HCT116 (cell line): ENCODE measurements around the gene XG. TPM values are rescaled to one million over a fixed set of nuclear protein-coding genes. Genes with fewer than 3 reads are reported as not detected.

ENCODE experiments used
- ATAC-seq: fragments of 200-7000 bp; cut with Tn5 transposase; 2 replicates; pipeline ENCODE4 v1.9.1; 2020; ENCODE audit warnings: mild to moderate bottlenecking, moderate library complexity
- BruUV-seq: library from RNA; stranded (reverse); fragments of 400-500 nt; replicated peaks from 2 replicates; lab custom pipeline; 2021; lab: Mats Ljungman, UMichigan
- CTCF ChIA-PET: fragments of 300-600 bp; sonication (Branson Sonifier 250); formaldehyde crosslinking; loops from one replicate; lab custom pipeline; 2021; ENCODE audit warnings: antibody characterized with exemption; lab: Charles Lee
- POLR2A ChIA-PET: fragments of 300-600, 350-600 bp; sonication (Branson Sonifier 250); formaldehyde crosslinking; loops from one replicate; lab custom pipeline; 2021; ENCODE audit warnings: antibody characterized with exemption; lab: Charles Lee
- RAD21 ChIA-PET, 2 experiments: fragments of 300-600 bp; sonication (Branson Sonifier 250); formaldehyde crosslinking; loops; one replicate each; lab custom pipeline; 2023; ENCODE audit warnings: low total read pairs in 2 of 2; ENCODE audit not compliant: uncharacterized antibody in 2 of 2, unreplicated experiment in 2 of 2, low non-redundant PET in 1 of 2; lab: Charles Lee
- DNase-seq: peaks from one replicate; pipeline ENCODE4 v3.0.0-alpha.2; 2010; ENCODE audit warnings: low read depth, low spot score
- H2AFZ ChIP-seq: fragments of 200-600 bp; shearing (Covaris generic), sonication (generic); 2 replicates; pipeline ENCODE4 v1.6.1; 2017; ENCODE audit warnings: low read depth, mixed run types, mixed read lengths, antibody characterized with exemption, low read length; ENCODE audit not compliant: poor library complexity, severe bottlenecking
- H3K27ac ChIP-seq: 2 replicates; pipeline ENCODE4 v1.5.1; 2012; ENCODE audit warnings: low read depth, low read length
- H3K27me3 ChIP-seq: fragments of 200-600 bp; sonication (generic); 2 replicates; pipeline ENCODE4 v1.6.1; 2016; ENCODE audit warnings: mixed run types, low read length, mixed read lengths; ENCODE audit not compliant: insufficient read depth
- H3K36me3 ChIP-seq, 2 experiments: fragments of 200-500 bp in 1 of 2; fragments of 200-600 bp in 1 of 2; sonication (Bioruptor generic) in 1 of 2; sonication (generic) in 1 of 2; 2 replicates each; pipeline versions ENCODE4 v1.5.1 to v1.6.1; 2014 to 2016; ENCODE audit warnings: low read length in 2 of 2, inconsistent platforms in 1 of 2, mixed read lengths in 1 of 2, mixed run types in 1 of 2; ENCODE audit not compliant: insufficient read depth in 2 of 2, control insufficient read depth in 1 of 2
- H3K4me1 ChIP-seq, 2 experiments: fragments of 200-600 bp in 1 of 2; sonication (generic) in 1 of 2; 2 replicates each; pipeline versions ENCODE4 v1.5.1 to v1.6.1; 2012 to 2017; ENCODE audit warnings: low read length in 2 of 2, inconsistent platforms in 1 of 2, mild to moderate bottlenecking in 1 of 2, mixed read lengths in 1 of 2, mixed run types in 1 of 2, moderate library complexity in 1 of 2; ENCODE audit not compliant: insufficient read depth in 2 of 2, control insufficient read depth in 1 of 2
- H3K4me2 ChIP-seq: fragments of 200-600 bp; sonication (generic); 2 replicates; pipeline ENCODE4 v1.6.1; 2017; ENCODE audit warnings: mixed run types, low read length, mixed read lengths
- H3K4me3 ChIP-seq, 2 experiments: fragments of 200-600 bp in 1 of 2; sonication (generic) in 1 of 2; replicated peaks in 1 of 2; 2 replicates each; pipeline ENCODE4 v1.5.1; 2011 to 2016; ENCODE audit warnings: low read length in 2 of 2, control low read depth in 1 of 2, low read depth in 1 of 2, mild to moderate bottlenecking in 1 of 2, mixed read lengths in 1 of 2, mixed run types in 1 of 2
- H3K79me2 ChIP-seq: fragments of 200-600 bp; sonication (generic); 2 replicates; pipeline ENCODE4 v1.6.1; 2017; ENCODE audit warnings: mild to moderate bottlenecking, mixed run types, low read length, moderate library complexity, mixed read lengths; ENCODE audit not compliant: insufficient read depth
- H3K9ac ChIP-seq: fragments of 200-600 bp; sonication (generic); 2 replicates; pipeline ENCODE4 v1.6.1; 2016; ENCODE audit warnings: low read length, mixed read lengths
- H3K9me2 ChIP-seq: fragments of 200-600 bp; sonication (generic), shearing (Covaris generic); 2 replicates; pipeline ENCODE4 v1.6.1; 2017; ENCODE audit warnings: mixed run types, mild to moderate bottlenecking, moderate library complexity; ENCODE audit not compliant: insufficient read depth
- H3K9me3 ChIP-seq, 2 experiments: fragments of 200-500 bp in 1 of 2; fragments of 200-600 bp in 1 of 2; sonication (Bioruptor generic) in 1 of 2; sonication (generic) in 1 of 2; 2 replicates each; pipeline ENCODE4 v1.6.1; 2014 to 2017; ENCODE audit warnings: low read length in 2 of 2, mixed read lengths in 2 of 2, inconsistent platforms in 1 of 2, low read depth in 1 of 2, mild to moderate bottlenecking in 1 of 2, mixed run types in 1 of 2, moderate library complexity in 1 of 2; ENCODE audit not compliant: control insufficient read depth in 1 of 2, insufficient read depth in 1 of 2
- H4K20me1 ChIP-seq: fragments of 200-600 bp; sonication (generic), shearing (Covaris generic); 2 replicates; pipeline ENCODE4 v1.6.1; 2017; ENCODE audit warnings: mixed run types, mild to moderate bottlenecking, moderate library complexity; ENCODE audit not compliant: insufficient read depth
- CBX3 ChIP-seq: IDR thresholded peaks from 2 replicates; pipeline ENCODE4 v1.6.1; 2012; ENCODE audit warnings: low read depth
- CEBPB ChIP-seq: IDR thresholded peaks from 2 replicates; pipeline ENCODE4 v1.6.1; 2012; ENCODE audit warnings: low read depth
- EZH2phosphoT487 ChIP-seq: fragments of 200-600 bp; IDR thresholded peaks from 2 replicates; pipeline ENCODE4 v1.6.1; 2018; ENCODE audit warnings: antibody characterized with exemption, borderline replicate concordance
- JUND ChIP-seq: IDR thresholded peaks from 2 replicates; pipeline ENCODE4 v1.6.1; 2012
- POLR2AphosphoS5 ChIP-seq: IDR thresholded peaks from 2 replicates; pipeline ENCODE4 v1.6.1; 2011; ENCODE audit warnings: mild to moderate bottlenecking, low read depth, low read length, moderate library complexity
- SIN3A ChIP-seq: IDR thresholded peaks from 2 replicates; pipeline ENCODE4 v1.6.1; 2012; ENCODE audit warnings: low read depth
- SP1 ChIP-seq: IDR thresholded peaks from 2 replicates; pipeline ENCODE4 v1.6.1; 2012; ENCODE audit warnings: low read depth
- TCF7L2 ChIP-seq: IDR thresholded peaks from 2 replicates; pipeline ENCODE4 v1.7.0; 2011; ENCODE audit warnings: borderline replicate concordance, inconsistent platforms; ENCODE audit not compliant: insufficient read depth, insufficient read length; ENCODE audit errors: extremely low read depth
- YY1 ChIP-seq: IDR thresholded peaks from 2 replicates; pipeline ENCODE4 v1.6.1; 2011; ENCODE audit warnings: low read length, low read depth, moderate library complexity, mild to moderate bottlenecking; ENCODE audit not compliant: insufficient replicate concordance; ENCODE audit errors: extremely low read depth
- ZNF274 ChIP-seq: fragments of 200-500 bp; sonication (Bioruptor generic); IDR thresholded peaks from 2 replicates; pipeline ENCODE4 v1.6.1; 2014; ENCODE audit warnings: mild to moderate bottlenecking, low read depth, low read length, inconsistent platforms
- intact Hi-C: fragments of 100-400 bp; cut with micrococcal nuclease; formaldehyde crosslinking; loops from 2 replicates; pipeline ENCODE4 v1.10.0; 2022
- total RNA-seq: library from RNA; stranded (reverse); gene quantifications from one replicate; pipeline ENCODE4 v1.2.1, GENCODE V29; 2021; ENCODE audit not compliant: unreplicated experiment
- TF ChIP-seq, protein P1 (sequence below): IDR thresholded peaks from 2 replicates; pipeline ENCODE4 v1.6.1; 2012
- TF ChIP-seq, protein P2 (sequence below), 3 experiments: fragments of 200-600 bp in 1 of 3; sonication (generic) in 1 of 3; IDR thresholded peaks in 2 of 3; conservative IDR thresholded peaks in 1 of 3; 2 replicates each; pipeline ENCODE4 v1.5.1; 2012 to 2017; ENCODE audit warnings: low read depth in 2 of 3, low read length in 2 of 3, antibody characterized with exemption in 1 of 3, borderline replicate concordance in 1 of 3, control low read depth in 1 of 3, mild to moderate bottlenecking in 1 of 3, mixed read lengths in 1 of 3, mixed run types in 1 of 3, moderate library complexity in 1 of 3; ENCODE audit not compliant: insufficient read depth in 1 of 3
- TF ChIP-seq, protein P3 (sequence below): IDR thresholded peaks from 2 replicates; pipeline ENCODE4 v1.6.1; 2011; ENCODE audit warnings: mild to moderate bottlenecking, low read length, moderate library complexity; ENCODE audit not compliant: insufficient replicate concordance; ENCODE audit errors: extremely low read depth

XG gene
- total RNA-seq, 1 experiment from 2014 or later = not detected

DNA sequence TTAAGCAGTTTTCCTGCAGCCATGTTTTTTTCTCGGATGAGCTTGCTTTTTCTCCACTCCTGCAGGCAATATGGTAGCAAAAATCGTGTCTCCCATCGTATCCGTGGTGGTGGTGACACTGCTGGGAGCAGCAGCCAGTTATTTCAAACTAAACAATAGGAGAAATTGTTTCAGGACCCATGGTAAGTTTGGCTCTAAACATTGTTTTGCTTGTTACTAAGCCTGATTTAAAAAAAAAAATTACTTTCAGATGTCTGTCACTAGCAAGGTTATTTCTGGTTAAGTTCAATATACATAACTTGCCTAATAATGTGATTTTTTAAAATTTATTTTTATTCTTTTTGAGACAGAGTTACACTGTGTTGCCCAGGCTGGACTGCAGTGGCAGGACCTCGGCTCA is 59.4 kb downstream of the XG start:
- Histone ChIP-seq H3K9me2 (no peaks in the 10 kb centered on the region), H3K79me2 (no peaks in the 10 kb centered on the region), H4K20me1 (no peaks in the 10 kb centered on the region), H3K4me1 (peaks cover 0 to 7% of the 10 kb centered on the region in 2 experiments; a peak in 1 of 4 replicates), H3K4me2 (no peak overlapping the region)
- RAD21 ChIA-PET = no interaction called here
- BruUV-seq = no TSS peak
- no peak for ATAC-seq
- intact Hi-C loops = no loop called here
- TF ChIP-seq ZNF274 = no peak
- TF ChIP-seq EZH2phosphoT487 = no peak
- no peak for TF ChIP-seq SP1
- no peak for TF ChIP-seq SIN3A
- no peak for TF ChIP-seq CEBPB
- TF ChIP-seq POLR2AphosphoS5 = no peak
- TF ChIP-seq TCF7L2 = no peak
- TF ChIP-seq CBX3 = no peak
- TF ChIP-seq, protein P1, sequence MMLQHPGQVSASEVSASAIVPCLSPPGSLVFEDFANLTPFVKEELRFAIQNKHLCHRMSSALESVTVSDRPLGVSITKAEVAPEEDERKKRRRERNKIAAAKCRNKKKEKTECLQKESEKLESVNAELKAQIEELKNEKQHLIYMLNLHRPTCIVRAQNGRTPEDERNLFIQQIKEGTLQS = no peak
- no peak for TF ChIP-seq JUND
- TF ChIP-seq, protein P2, sequence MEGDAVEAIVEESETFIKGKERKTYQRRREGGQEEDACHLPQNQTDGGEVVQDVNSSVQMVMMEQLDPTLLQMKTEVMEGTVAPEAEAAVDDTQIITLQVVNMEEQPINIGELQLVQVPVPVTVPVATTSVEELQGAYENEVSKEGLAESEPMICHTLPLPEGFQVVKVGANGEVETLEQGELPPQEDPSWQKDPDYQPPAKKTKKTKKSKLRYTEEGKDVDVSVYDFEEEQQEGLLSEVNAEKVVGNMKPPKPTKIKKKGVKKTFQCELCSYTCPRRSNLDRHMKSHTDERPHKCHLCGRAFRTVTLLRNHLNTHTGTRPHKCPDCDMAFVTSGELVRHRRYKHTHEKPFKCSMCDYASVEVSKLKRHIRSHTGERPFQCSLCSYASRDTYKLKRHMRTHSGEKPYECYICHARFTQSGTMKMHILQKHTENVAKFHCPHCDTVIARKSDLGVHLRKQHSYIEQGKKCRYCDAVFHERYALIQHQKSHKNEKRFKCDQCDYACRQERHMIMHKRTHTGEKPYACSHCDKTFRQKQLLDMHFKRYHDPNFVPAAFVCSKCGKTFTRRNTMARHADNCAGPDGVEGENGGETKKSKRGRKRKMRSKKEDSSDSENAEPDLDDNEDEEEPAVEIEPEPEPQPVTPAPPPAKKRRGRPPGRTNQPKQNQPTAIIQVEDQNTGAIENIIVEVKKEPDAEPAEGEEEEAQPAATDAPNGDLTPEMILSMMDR (IDR thresholded peaks at IDR 0.05 in 2 of 3, conservative IDR thresholded peaks at IDR 0.05 in 1 of 3; ENCODE audit: borderline replicate concordance in 1 of 3, insufficient read depth in 1 of 3, low read depth in 2 of 3, low read length in 2 of 3) = no peak
- TF ChIP-seq, protein P3, sequence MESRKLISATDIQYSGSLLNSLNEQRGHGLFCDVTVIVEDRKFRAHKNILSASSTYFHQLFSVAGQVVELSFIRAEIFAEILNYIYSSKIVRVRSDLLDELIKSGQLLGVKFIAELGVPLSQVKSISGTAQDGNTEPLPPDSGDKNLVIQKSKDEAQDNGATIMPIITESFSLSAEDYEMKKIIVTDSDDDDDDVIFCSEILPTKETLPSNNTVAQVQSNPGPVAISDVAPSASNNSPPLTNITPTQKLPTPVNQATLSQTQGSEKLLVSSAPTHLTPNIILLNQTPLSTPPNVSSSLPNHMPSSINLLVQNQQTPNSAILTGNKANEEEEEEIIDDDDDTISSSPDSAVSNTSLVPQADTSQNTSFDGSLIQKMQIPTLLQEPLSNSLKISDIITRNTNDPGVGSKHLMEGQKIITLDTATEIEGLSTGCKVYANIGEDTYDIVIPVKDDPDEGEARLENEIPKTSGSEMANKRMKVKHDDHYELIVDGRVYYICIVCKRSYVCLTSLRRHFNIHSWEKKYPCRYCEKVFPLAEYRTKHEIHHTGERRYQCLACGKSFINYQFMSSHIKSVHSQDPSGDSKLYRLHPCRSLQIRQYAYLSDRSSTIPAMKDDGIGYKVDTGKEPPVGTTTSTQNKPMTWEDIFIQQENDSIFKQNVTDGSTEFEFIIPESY = no peak
- TF ChIP-seq YY1 = no peak
- TF ChIP-seq, all 23 proteins: peak for 0
- no peaks in the 10 kb centered on the region for H3K27me3 ChIP-seq
- no peak for DNase-seq
- no peaks in the 10 kb centered on the region for H3K36me3 ChIP-seq
- no peak overlapping the region for H3K27ac ChIP-seq
- ChIA-PET POLR2A (no interaction called here), CTCF (interaction anchor here (1.4 kb wide), 1 partner anchor 8 kb away, joined by 3 read pairs; no protein-coding TSS in a partner anchor)
- H3K9ac ChIP-seq = no peak overlapping the region
- H3K4me3 ChIP-seq = no peak overlapping the region
- no peaks in the 10 kb centered on the region for H3K9me3 ChIP-seq
- H2AFZ ChIP-seq = no peak overlapping the region
